ENCODE measurements around the gene SLC6A17. TPM values are rescaled to one million over a fixed set of nuclear protein-coding genes. Genes with fewer than 3 reads are reported as not detected.

SLC6A17 gene
- total and polyA plus RNA-seq, 9 of the 15 experiments (the other 6 are each of a cell fraction or from before 2014, with no cell fraction given) = not detected

- H3K9me1 ChIP-seq (ENCODE audit: control insufficient read depth, insufficient read depth, low read length) = no peaks in the 10 kb centered on the region
- intact Hi-C loops (cut with micrococcal nuclease) = no loop called here
- H3K4me2 ChIP-seq (ENCODE audit: insufficient read depth, low read length) = no peak overlapping the region
- H3K36me3 ChIP-seq (ENCODE audit: control insufficient read depth, insufficient read depth, low read length) = no peaks in the 10 kb centered on the region
- POLR2A ChIA-PET = interaction anchor here (0.9 to 1.2 kb wide), 3 partner anchors 9 to 12 kb away, joined by 3 to 5 read pairs (median 3); no protein-coding TSS in a partner anchor
- 0 out of 2 replicates have a peak, but pooled peaks cover 5% of the 10 kb centered on the region for H4K20me1 ChIP-seq (replicated peaks; ENCODE audit: control insufficient read depth, insufficient read depth, low read length)
- DNase-seq (ENCODE audit: extremely low read depth in 1 of 4, low spot score in 3 of 4) (no peak), ATAC-seq (no peak), FAIRE-seq (no peak)
- H3K79me2 ChIP-seq (ENCODE audit: control insufficient read depth, insufficient read depth, low read length) = no peaks in the 10 kb centered on the region
- no peaks in the 10 kb centered on the region for H3K9me3 ChIP-seq (replicated peaks; ENCODE audit: control insufficient read depth, insufficient read depth, low read depth, low read length)
- H3K4me1 ChIP-seq (replicated peaks in 1 of 2; ENCODE audit: control insufficient read depth in 2 of 2, insufficient read depth in 2 of 2, low read length in 2 of 2) = no peaks in the 10 kb centered on the region
- WGBS (ENCODE audit: insufficient coverage, low coverage, missing lambda C conversion rate) = under 1% methylated on average over 9 of the region's 9 CpGs
- CTCF ChIA-PET (ENCODE audit: low intra/inter-chr PET ratio) = no interaction called here
- peaks cover 38 to 52% of the 10 kb centered on the region in 2 experiments for H3K27me3 ChIP-seq (ENCODE audit: control insufficient read depth in 2 of 2, insufficient read depth in 2 of 2, low read length in 2 of 2)
- H2AFZ ChIP-seq (ENCODE audit: low read depth, low read length) = no peak overlapping the region
- no peak overlapping the region for H3K9ac ChIP-seq (ENCODE audit: insufficient read depth in 1 of 2, low read depth in 2 of 2, low read length in 2 of 2)
- BruUV-seq (replicated peaks) = no TSS peak
- in situ Hi-C loops (cut with MboI) = no loop called here
- no peak overlapping the region for H3K27ac ChIP-seq (ENCODE audit: extremely low read depth, low read depth, low read length)
- H3K4me3 ChIP-seq = no peak overlapping the region
- TF ChIP-seq ZNF384 (IDR thresholded peaks at IDR 0.05; ENCODE audit: low read depth, low read length) (no peak), HCFC1 (IDR thresholded peaks at IDR 0.05; ENCODE audit: low read depth, low read length) (no peak), ZBED1 (IDR thresholded peaks at IDR 0.05) (no peak), ZNF764 (CRISPR knock-in tag; IDR thresholded peaks at IDR 0.05; ENCODE audit: low read depth) (no peak), HMGN3 (IDR thresholded peaks at IDR 0.05; ENCODE audit: borderline replicate concordance, extremely low read depth, insufficient read length, low read depth, low read length) (no peak), FUS (optimal IDR thresholded peaks at IDR 0.05; ENCODE audit: low read depth, low read length) (no peak), ZNF12 (CRISPR knock-in tag; IDR thresholded peaks at IDR 0.05) (no peak), NFIC (IDR thresholded peaks at IDR 0.05) (peak; percentile 95), NFIX (CRISPR knock-in tag; IDR thresholded peaks at IDR 0.05; ENCODE audit: low read depth) (peak; percentile 78), TGIF2 (CRISPR knock-in tag; IDR thresholded peaks at IDR 0.05) (no peak), ZKSCAN8 (CRISPR knock-in tag; IDR thresholded peaks at IDR 0.05) (no peak)
Measured at GRCh38 chr1:110176299-110176956, 26.1 kb downstream of the SLC6A17 start.

Measured in K562 (cell line).